SJSA1 (cell line): ENCODE data around the gene KCNH1. TPM values are rescaled to one million over a fixed set of nuclear protein-coding genes. Genes with fewer than 3 reads are reported as not detected.

Experiments used
- DNase-seq, 2 experiments: peaks; one replicate each; pipeline ENCODE4 v3.0.0-alpha.2; 2015 to 2020; ENCODE audit warnings: low spot score in 2 of 2, low read depth in 1 of 2
- H3K27ac ChIP-seq: fragments of 250-450 bp; sonication (Bioruptor Pico); 2 replicates; pipeline ENCODE4 v1.5.1; 2020; ENCODE audit warnings: mild to moderate bottlenecking, moderate library complexity
- H3K27me3 ChIP-seq: fragments of 250-450 bp; sonication (Bioruptor Pico); replicated peaks from 2 replicates; pipeline ENCODE4 v1.5.1; 2020; ENCODE audit warnings: mild to moderate bottlenecking, moderate library complexity
- H3K36me3 ChIP-seq: fragments of 250-450 bp; sonication (Bioruptor Pico); 2 replicates; pipeline ENCODE4 v1.5.1; 2020; ENCODE audit warnings: mild to moderate bottlenecking
- H3K4me1 ChIP-seq: fragments of 250-450 bp; sonication (Bioruptor Pico); replicated peaks from 2 replicates; pipeline ENCODE4 v1.6.1; 2021; ENCODE audit warnings: mild to moderate bottlenecking
- H3K4me3 ChIP-seq: fragments of 250-450 bp; sonication (Bioruptor Pico); 2 replicates; pipeline ENCODE4 v1.5.1; 2020; ENCODE audit warnings: mild to moderate bottlenecking
- H3K9me3 ChIP-seq: fragments of 250-450 bp; sonication (Bioruptor Pico); replicated peaks from 2 replicates; pipeline ENCODE4 v1.5.1; 2020; ENCODE audit warnings: mild to moderate bottlenecking
- total RNA-seq: library from RNA; depleted of rRNA; stranded (reverse); fragments of >200 nt; shearing (Covaris generic); gene quantifications from 2 replicates; pipeline ENCODE4 v1.2.3, GENCODE V29; 2014

Gene KCNH1
- total RNA-seq, 1 experiment from 2014 or later = 0.58 TPM

- H3K4me3 ChIP-seq = no peak overlapping the region
- H3K36me3 ChIP-seq = no peaks in the 10 kb centered on the region
- H3K27me3 ChIP-seq = no peaks in the 10 kb centered on the region
- H3K27ac ChIP-seq = no peak overlapping the region
- no peak for DNase-seq
- H3K4me1 ChIP-seq = no peaks in the 10 kb centered on the region
- no peaks in the 10 kb centered on the region for H3K9me3 ChIP-seq
Observed at GRCh38 chr1:210739627-210740026, 394.3 kb downstream of the KCNH1 start.

GRCh38 chr1:210738256-210738655 is 395.7 kb downstream of the KCNH1 start:
- H3K27ac ChIP-seq = no peak overlapping the region
- DNase-seq = no peak
- no peaks in the 10 kb centered on the region for H3K27me3 ChIP-seq
- H3K9me3 ChIP-seq = no peaks in the 10 kb centered on the region
- H3K36me3 ChIP-seq = no peaks in the 10 kb centered on the region
- H3K4me1 ChIP-seq = no peaks in the 10 kb centered on the region
- H3K4me3 ChIP-seq = no peak overlapping the region

- DNase-seq = no peak
- Histone ChIP-seq H3K4me3 (no peak overlapping the region), H3K9me3 (no peaks in the 10 kb centered on the region), H3K4me1 (no peaks in the 10 kb centered on the region), H3K27me3 (no peaks in the 10 kb centered on the region), H3K36me3 (no peaks in the 10 kb centered on the region), H3K27ac (no peak overlapping the region)
Observed at GRCh38 chr1:210736713-210737112, 397.2 kb downstream of the KCNH1 start.

- Histone ChIP-seq H3K36me3 (no peaks in the 10 kb centered on the region), H3K4me1 (no peaks in the 10 kb centered on the region), H3K9me3 (no peaks in the 10 kb centered on the region), H3K4me3 (no peak overlapping the region), H3K27me3 (no peaks in the 10 kb centered on the region), H3K27ac (no peak overlapping the region)
- DNase-seq = no peak
Observed at GRCh38 chr1:210731597-210731996, 402.4 kb downstream of the KCNH1 start.

- H3K4me1 ChIP-seq = no peaks in the 10 kb centered on the region
- no peaks in the 10 kb centered on the region for H3K9me3 ChIP-seq
- H3K27ac ChIP-seq = no peak overlapping the region
- no peak for DNase-seq
- H3K36me3 ChIP-seq = no peaks in the 10 kb centered on the region
- no peaks in the 10 kb centered on the region for H3K27me3 ChIP-seq
- H3K4me3 ChIP-seq = no peak overlapping the region
Observed at GRCh38 chr1:210731193-210731592, 402.8 kb downstream of the KCNH1 start.

GRCh38 chr1:210730023-210730422 is 403.9 kb downstream of the KCNH1 start:
- Histone ChIP-seq H3K27me3 (no peaks in the 10 kb centered on the region), H3K9me3 (no peaks in the 10 kb centered on the region), H3K4me1 (no peaks in the 10 kb centered on the region), H3K27ac (no peak overlapping the region), H3K4me3 (no peak overlapping the region), H3K36me3 (no peaks in the 10 kb centered on the region)
- no peak for DNase-seq

- no peaks in the 10 kb centered on the region for H3K4me1 ChIP-seq
- H3K27me3 ChIP-seq = no peaks in the 10 kb centered on the region
- no peak overlapping the region for H3K27ac ChIP-seq
- no peaks in the 10 kb centered on the region for H3K9me3 ChIP-seq
- no peak for DNase-seq
- no peak overlapping the region for H3K4me3 ChIP-seq
- H3K36me3 ChIP-seq = no peaks in the 10 kb centered on the region
Observed at GRCh38 chr1:210728437-210729149, 405.4 kb downstream of the KCNH1 start.

GRCh38 chr1:210727709-210728108 is 406.2 kb downstream of the KCNH1 start:
- H3K27me3 ChIP-seq = no peaks in the 10 kb centered on the region
- H3K9me3 ChIP-seq = no peaks in the 10 kb centered on the region

GRCh38 chr1:210726621-210727020 is 407.3 kb downstream of the KCNH1 start:
- Histone ChIP-seq H3K4me1 (no peaks in the 10 kb centered on the region), H3K4me3 (no peak overlapping the region), H3K36me3 (no peaks in the 10 kb centered on the region), H3K27me3 (no peaks in the 10 kb centered on the region), H3K27ac (no peak overlapping the region), H3K9me3 (no peaks in the 10 kb centered on the region)
- DNase-seq = no peak

More at GRCh38 chr1:210727709-210728108, 406.2 kb downstream of the KCNH1 start:
- H3K4me3 ChIP-seq = no peak overlapping the region
- H3K27ac ChIP-seq = no peak overlapping the region
- H3K4me1 ChIP-seq = no peaks in the 10 kb centered on the region
- no peaks in the 10 kb centered on the region for H3K36me3 ChIP-seq
- DNase-seq = no peak

- no peaks in the 10 kb centered on the region for H3K9me3 ChIP-seq
- no peak for DNase-seq
- H3K4me1 ChIP-seq = no peaks in the 10 kb centered on the region
- H3K36me3 ChIP-seq = no peaks in the 10 kb centered on the region
- no peak overlapping the region for H3K4me3 ChIP-seq
- no peak overlapping the region for H3K27ac ChIP-seq
- H3K27me3 ChIP-seq = no peaks in the 10 kb centered on the region
Observed at GRCh38 chr1:210724768-210725167, 409.2 kb downstream of the KCNH1 start.

GRCh38 chr1:210723646-210724045 is 410.3 kb downstream of the KCNH1 start:
- H3K4me3 ChIP-seq = no peak overlapping the region
- no peak overlapping the region for H3K27ac ChIP-seq
- no peaks in the 10 kb centered on the region for H3K9me3 ChIP-seq

GRCh38 chr1:210722410-210723081 is 411.4 kb downstream of the KCNH1 start:
- no peaks in the 10 kb centered on the region for H3K27me3 ChIP-seq
- H3K9me3 ChIP-seq = no peaks in the 10 kb centered on the region
- no peaks in the 10 kb centered on the region for H3K36me3 ChIP-seq
- no peaks in the 10 kb centered on the region for H3K4me1 ChIP-seq
- no peak for DNase-seq
- no peak overlapping the region for H3K4me3 ChIP-seq
- H3K27ac ChIP-seq = no peak overlapping the region

More at GRCh38 chr1:210723646-210724045, 410.3 kb downstream of the KCNH1 start:
- Histone ChIP-seq H3K36me3 (no peaks in the 10 kb centered on the region), H3K4me1 (no peaks in the 10 kb centered on the region), H3K27me3 (no peaks in the 10 kb centered on the region)
- DNase-seq = no peak

GRCh38 chr1:210715072-210715471 is 418.9 kb downstream of the KCNH1 start:
- no peak for DNase-seq
- no peaks in the 10 kb centered on the region for H3K9me3 ChIP-seq
- H3K36me3 ChIP-seq = no peaks in the 10 kb centered on the region
- no peak overlapping the region for H3K27ac ChIP-seq
- no peak overlapping the region for H3K4me3 ChIP-seq
- no peaks in the 10 kb centered on the region for H3K4me1 ChIP-seq
- no peaks in the 10 kb centered on the region for H3K27me3 ChIP-seq

- no peaks in the 10 kb centered on the region for H3K36me3 ChIP-seq
- no peak for DNase-seq
Observed at GRCh38 chr1:210711825-210712612, 421.9 kb downstream of the KCNH1 start.

More at GRCh38 chr1:210711825-210712612, 421.9 kb downstream of the KCNH1 start:
- H3K27me3 ChIP-seq = no peaks in the 10 kb centered on the region
- no peak overlapping the region for H3K4me3 ChIP-seq
- H3K27ac ChIP-seq = no peak overlapping the region
- no peaks in the 10 kb centered on the region for H3K4me1 ChIP-seq
- no peaks in the 10 kb centered on the region for H3K9me3 ChIP-seq
